Caco-2 (cell line): ENCODE results near the gene ITIH3. TPM values are rescaled to one million over a fixed set of nuclear protein-coding genes. Genes with fewer than 3 reads are reported as not detected.

Experiments used
- BruUV-seq: library from RNA; stranded (reverse); fragments of 400-500 nt; replicated peaks from 2 replicates; lab custom pipeline; 2021; lab: Mats Ljungman, UMichigan
- CTCF ChIA-PET: fragments of 300-600 bp; sonication (Branson Sonifier 250); formaldehyde crosslinking; loops from one replicate; lab custom pipeline; 2022; ENCODE audit warnings: antibody characterized with exemption; lab: Charles Lee
- POLR2A ChIA-PET: fragments of 300-600 bp; sonication (Branson Sonifier 250); formaldehyde crosslinking; loops from one replicate; lab custom pipeline; 2022; ENCODE audit warnings: antibody characterized with exemption; lab: Charles Lee
- DNase-seq, 2 experiments: peaks; one replicate each; pipeline versions ENCODE4 v3.0.0 to v3.0.0-alpha.2; 2020 to 2022
- H3K27me3 ChIP-seq: replicated peaks from 2 replicates; pipeline ENCODE4 v1.6.0; 2011; ENCODE audit warnings: low read length; ENCODE audit not compliant: control insufficient read depth, insufficient read depth
- H3K36me3 ChIP-seq: 2 replicates; pipeline ENCODE4 v1.5.1; 2011; ENCODE audit warnings: low read length; ENCODE audit not compliant: control insufficient read depth, insufficient read depth
- H3K4me1 ChIP-seq: fragments of 250-450 bp; sonication (Bioruptor Pico); 2 replicates; pipeline ENCODE4 v1.5.1; 2020; ENCODE audit warnings: mild to moderate bottlenecking
- H3K4me3 ChIP-seq: 2 replicates; pipeline ENCODE4 v1.5.1; 2011; ENCODE audit warnings: low read depth, mild to moderate bottlenecking, control low read depth, low read length
- H3K9me3 ChIP-seq: fragments of 250-450 bp; sonication (Bioruptor Pico); 2 replicates; pipeline ENCODE4 v1.5.1; 2020; ENCODE audit warnings: mild to moderate bottlenecking, moderate library complexity
- H3K27ac Mint-ChIP-seq: one replicate; pipeline ENCODE4 v1.8.0; 2022; ENCODE audit warnings: mixed read lengths; ENCODE audit not compliant: unreplicated experiment
- H3K27me3 Mint-ChIP-seq: one replicate; pipeline ENCODE4 v1.8.0; 2022; ENCODE audit warnings: mixed read lengths; ENCODE audit not compliant: insufficient read depth, unreplicated experiment
- H3K36me3 Mint-ChIP-seq: one replicate; pipeline ENCODE4 v1.8.0; 2022; ENCODE audit warnings: mild to moderate bottlenecking, mixed read lengths; ENCODE audit not compliant: insufficient read depth, unreplicated experiment
- H3K4me1 Mint-ChIP-seq: one replicate; pipeline ENCODE4 v1.8.0; 2022; ENCODE audit warnings: low read depth, mixed read lengths; ENCODE audit not compliant: unreplicated experiment
- H3K4me3 Mint-ChIP-seq: one replicate; pipeline ENCODE4 v1.8.0; 2022; ENCODE audit warnings: mild to moderate bottlenecking, moderate library complexity, mixed read lengths; ENCODE audit not compliant: unreplicated experiment
- H3K9me3 Mint-ChIP-seq: one replicate; pipeline ENCODE4 v1.8.0; 2022; ENCODE audit warnings: mixed read lengths; ENCODE audit not compliant: unreplicated experiment
- CTCF ChIP-seq, 2 experiments: fragments of 200-600 bp in 1 of 2; IDR thresholded peaks; 1 replicate in 1 of 2; 2 replicates in 1 of 2; pipeline versions ENCODE4 v1.5.1 to v1.8.0; 2011 to 2022; ENCODE audit warnings: antibody characterized with exemption in 1 of 2, control low read depth in 1 of 2, inconsistent platforms in 1 of 2, low read depth in 1 of 2, low read length in 1 of 2, mild to moderate bottlenecking in 1 of 2, moderate library complexity in 1 of 2; ENCODE audit not compliant: insufficient read depth in 1 of 2, severe bottlenecking in 1 of 2, unreplicated experiment in 1 of 2
- intact Hi-C: fragments of 100-400 bp; cut with micrococcal nuclease; formaldehyde crosslinking; loops from one replicate; pipeline ENCODE4 v1.10.0; 2022; ENCODE audit not compliant: unreplicated experiment
- total RNA-seq: library from RNA; stranded (reverse); gene quantifications from 2 replicates; pipeline ENCODE4 v1.2.3, GENCODE V29; 2022

The ITIH3 gene
- total RNA-seq, 1 experiment from 2014 or later: 0.27 TPM

DNA sequence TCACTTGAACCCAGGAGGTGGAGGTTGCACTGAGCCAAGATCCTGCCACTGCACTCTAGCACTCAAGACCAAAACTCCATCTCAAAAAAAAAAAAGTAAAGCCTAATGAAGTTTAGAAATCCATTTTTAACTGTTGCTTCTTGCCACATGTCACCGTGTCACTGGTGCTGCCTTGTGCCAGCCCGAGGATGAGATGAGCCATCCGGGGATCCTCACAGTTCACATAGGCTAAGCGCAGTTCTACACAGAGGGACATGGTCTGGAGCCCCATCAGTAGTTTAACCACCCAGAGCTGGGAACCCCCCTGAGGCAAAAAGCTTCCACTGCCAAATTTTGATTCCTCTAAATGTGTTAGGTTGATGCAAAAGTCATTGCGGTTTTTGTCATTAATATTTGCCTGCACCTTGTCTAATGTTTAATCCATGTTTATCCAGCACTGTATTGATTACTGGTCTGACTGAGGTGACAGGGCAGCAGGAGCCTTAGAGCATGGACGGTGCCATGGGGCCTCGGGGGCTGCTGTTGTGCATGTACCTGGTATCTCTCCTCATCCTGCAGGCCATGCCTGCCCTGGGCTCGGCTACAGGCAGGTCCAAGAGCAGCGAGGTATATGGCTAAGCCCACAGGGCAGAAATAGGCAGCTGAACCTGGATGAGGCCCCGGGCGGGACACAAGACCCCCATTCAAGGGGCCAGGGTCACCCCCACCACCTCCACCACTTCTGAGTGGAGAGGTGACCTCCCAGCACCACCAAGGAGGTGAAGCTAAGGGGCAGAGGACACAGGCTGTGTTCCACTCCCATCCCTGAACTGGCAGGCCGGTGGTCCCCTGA lies 17.3 kb upstream of the ITIH3 start, which contains the start of gene ITIH1:
TSS of gene ITIH1 (plus strand) at position 473 of the 832 bp plus-strand sequence. CDS start at position 490, 17 bp downstream.
- H3K36me3 ChIP-seq: no peaks in the 10 kb centered on the region
- H3K9me3 ChIP-seq: no peaks in the 10 kb centered on the region
- no peak for TF ChIP-seq CTCF (IDR thresholded peaks at IDR 0.05; ENCODE audit: insufficient read depth in 1 of 2, low read depth in 1 of 2, low read length in 1 of 2, severe bottlenecking in 1 of 2, unreplicated experiment in 1 of 2)
- CTCF ChIA-PET: no interaction called here
- H3K4me1 ChIP-seq: peaks cover 26% of the 10 kb centered on the region
- H3K27me3 Mint-ChIP-seq: no peaks in the 10 kb centered on the region
- H3K4me3 Mint-ChIP-seq: no peak within 1 kb of the TSS
- no peaks in the 10 kb centered on the region for H3K36me3 Mint-ChIP-seq
- H3K27ac Mint-ChIP-seq: peak within 1 kb of the TSS; percentile 81
- no peak within 1 kb of the TSS for H3K4me3 ChIP-seq
- H3K4me1 Mint-ChIP-seq: peaks cover 22% of the 10 kb centered on the region
- POLR2A ChIA-PET: no interaction called here
- no peaks in the 10 kb centered on the region for H3K9me3 Mint-ChIP-seq
- H3K27me3 ChIP-seq: no peaks in the 10 kb centered on the region
- intact Hi-C loops: no loop called here
- no TSS peak for BruUV-seq
- DNase-seq: no peak

DNA sequence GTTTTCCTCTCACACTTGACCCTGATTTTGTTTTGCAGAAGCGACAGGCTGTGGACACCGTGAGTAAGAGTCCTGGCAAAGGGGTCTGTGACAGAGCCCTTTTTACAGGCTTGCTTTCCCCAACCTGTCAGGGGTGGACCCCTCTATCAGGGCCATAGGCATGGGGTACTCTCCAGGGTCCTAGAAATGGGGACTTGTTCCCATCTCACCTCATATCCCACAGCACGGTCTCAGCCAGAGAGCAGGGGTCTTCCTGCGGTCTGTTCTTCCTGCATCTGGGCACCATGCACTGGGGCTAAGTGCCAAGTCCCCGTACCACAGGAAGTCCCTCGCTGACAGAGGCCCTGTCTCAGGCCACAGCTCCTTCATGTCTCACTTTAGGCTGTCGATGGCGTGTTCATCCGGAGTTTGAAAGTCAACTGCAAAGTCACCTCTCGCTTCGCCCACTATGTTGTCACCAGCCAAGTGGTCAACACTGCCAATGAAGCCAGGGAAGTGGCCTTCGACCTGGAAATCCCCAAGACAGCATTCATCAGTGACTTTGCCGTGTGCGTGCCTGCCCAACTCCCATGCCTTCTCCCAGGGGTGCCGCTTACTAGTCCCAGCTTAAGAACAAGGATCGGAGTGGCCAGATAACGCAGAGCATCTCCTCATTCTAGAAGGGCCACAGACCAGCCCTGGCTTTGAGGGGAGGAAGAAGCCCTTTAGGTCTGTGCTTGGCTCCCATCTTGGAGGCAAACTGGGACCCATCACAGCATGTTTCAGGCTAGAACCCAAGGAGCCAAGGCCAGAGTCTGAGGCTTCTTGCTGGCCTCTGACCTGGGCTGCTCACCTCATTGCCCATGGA lies 16.4 kb upstream of the ITIH3 start:
- ChIA-PET POLR2A (no interaction called here), CTCF (no interaction called here)
- intact Hi-C loops: no loop called here
- TF ChIP-seq CTCF (IDR thresholded peaks at IDR 0.05; ENCODE audit: insufficient read depth in 1 of 2, low read depth in 1 of 2, low read length in 1 of 2, severe bottlenecking in 1 of 2, unreplicated experiment in 1 of 2): no peak
- Histone ChIP-seq H3K9me3 (no peaks in the 10 kb centered on the region), H3K36me3 (no peaks in the 10 kb centered on the region), H3K4me3 (no peak overlapping the region), H3K27me3 (no peaks in the 10 kb centered on the region), H3K4me1 (peaks cover 26% of the 10 kb centered on the region)
- no peaks in the 10 kb centered on the region for H3K9me3 Mint-ChIP-seq
- H3K4me1 Mint-ChIP-seq: peaks cover 20% of the 10 kb centered on the region
- no peak overlapping the region for H3K4me3 Mint-ChIP-seq
- no peak overlapping the region for H3K27ac Mint-ChIP-seq
- no peak for DNase-seq
- BruUV-seq: no TSS peak
- no peaks in the 10 kb centered on the region for H3K36me3 Mint-ChIP-seq
- H3K27me3 Mint-ChIP-seq: no peaks in the 10 kb centered on the region

- Mint-ChIP-seq H3K27ac (no peak overlapping the region), H3K9me3 (no peaks in the 10 kb centered on the region), H3K4me1 (peaks cover 20% of the 10 kb centered on the region), H3K27me3 (no peaks in the 10 kb centered on the region), H3K4me3 (no peak overlapping the region), H3K36me3 (no peaks in the 10 kb centered on the region)
- Histone ChIP-seq H3K36me3 (no peaks in the 10 kb centered on the region), H3K4me1 (peaks cover 26% of the 10 kb centered on the region), H3K4me3 (no peak overlapping the region), H3K27me3 (no peaks in the 10 kb centered on the region), H3K9me3 (no peaks in the 10 kb centered on the region)
- no peak for TF ChIP-seq CTCF (IDR thresholded peaks at IDR 0.05; ENCODE audit: insufficient read depth in 1 of 2, low read depth in 1 of 2, low read length in 1 of 2, severe bottlenecking in 1 of 2, unreplicated experiment in 1 of 2)
- intact Hi-C loops: no loop called here
- ChIA-PET POLR2A (no interaction called here), CTCF (no interaction called here)
- BruUV-seq: no TSS peak
- DNase-seq: no peak
These were observed 15.4 kb upstream of the ITIH3 start for GRCh38 chr3:52779011-52779836.
